Subcutaneous adipose tissue (tissue), 4 donors: Measurements from ENCODE around the gene KLC4. TPM values are rescaled to one million over a fixed set of nuclear protein-coding genes. Genes with fewer than 3 reads are reported as not detected.

ENCODE experiments used
- total RNA-seq, 4 donors: library from RNA; depleted of rRNA; stranded (reverse); fragments of >200 nt; gene quantifications; one replicate each; pipeline ENCODE4 v1.1.0, GENCODE V29; 2016
- TF ChIP-seq, protein P1 (sequence below): fragments of 450-650 bp; IDR thresholded peaks from one replicate; pipeline ENCODE4 v1.5.1; 2016; ENCODE audit warnings: low read depth, mild to moderate bottlenecking, control low read depth, antibody characterized with exemption, moderate library complexity

Gene KLC4
- total RNA-seq, 4 donors from 2014 or later, result 10.9 to 24.7 (median 21.9) TPM

DNA sequence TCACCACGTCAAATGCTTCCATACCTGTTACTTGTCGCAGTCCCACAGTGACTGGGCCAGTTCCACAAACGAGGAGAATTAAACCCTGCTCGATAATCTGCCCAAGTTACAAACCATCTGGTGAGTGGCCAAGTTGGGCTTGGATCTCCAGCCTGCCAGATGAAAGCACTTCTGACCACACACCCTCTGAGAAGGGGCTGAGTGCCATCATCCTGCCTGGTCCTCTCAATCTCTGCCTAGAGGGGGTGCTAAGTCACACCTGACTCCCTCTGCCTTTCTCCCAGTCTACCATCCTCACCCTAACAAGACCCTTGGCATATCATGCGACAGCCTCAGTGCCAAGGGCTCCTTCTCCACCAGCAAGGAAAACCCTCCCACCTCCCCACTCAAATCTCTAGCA is 22.2 kb upstream of the KLC4 start:
- TF ChIP-seq, protein P1, sequence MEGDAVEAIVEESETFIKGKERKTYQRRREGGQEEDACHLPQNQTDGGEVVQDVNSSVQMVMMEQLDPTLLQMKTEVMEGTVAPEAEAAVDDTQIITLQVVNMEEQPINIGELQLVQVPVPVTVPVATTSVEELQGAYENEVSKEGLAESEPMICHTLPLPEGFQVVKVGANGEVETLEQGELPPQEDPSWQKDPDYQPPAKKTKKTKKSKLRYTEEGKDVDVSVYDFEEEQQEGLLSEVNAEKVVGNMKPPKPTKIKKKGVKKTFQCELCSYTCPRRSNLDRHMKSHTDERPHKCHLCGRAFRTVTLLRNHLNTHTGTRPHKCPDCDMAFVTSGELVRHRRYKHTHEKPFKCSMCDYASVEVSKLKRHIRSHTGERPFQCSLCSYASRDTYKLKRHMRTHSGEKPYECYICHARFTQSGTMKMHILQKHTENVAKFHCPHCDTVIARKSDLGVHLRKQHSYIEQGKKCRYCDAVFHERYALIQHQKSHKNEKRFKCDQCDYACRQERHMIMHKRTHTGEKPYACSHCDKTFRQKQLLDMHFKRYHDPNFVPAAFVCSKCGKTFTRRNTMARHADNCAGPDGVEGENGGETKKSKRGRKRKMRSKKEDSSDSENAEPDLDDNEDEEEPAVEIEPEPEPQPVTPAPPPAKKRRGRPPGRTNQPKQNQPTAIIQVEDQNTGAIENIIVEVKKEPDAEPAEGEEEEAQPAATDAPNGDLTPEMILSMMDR, result no peak

DNA sequence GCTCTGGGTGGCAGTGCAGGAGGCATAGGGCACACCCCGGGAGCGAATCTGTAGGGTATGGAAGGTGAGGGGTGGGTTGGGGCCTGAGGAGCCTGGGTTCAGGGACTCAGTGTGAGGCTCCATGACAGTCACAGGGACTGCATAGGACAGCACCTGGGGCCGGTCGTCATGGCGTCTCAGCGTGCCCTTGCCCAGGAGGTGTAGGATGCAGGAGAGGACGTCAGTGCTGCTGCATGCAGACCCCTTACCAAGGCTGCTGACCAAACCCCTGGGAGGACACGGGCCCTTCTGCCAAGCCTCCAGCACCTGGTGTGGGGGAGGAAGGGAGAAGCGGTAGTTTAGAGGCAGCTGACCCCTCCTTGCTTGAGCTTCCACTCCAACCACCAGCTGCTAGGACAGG is 21.7 kb upstream of the KLC4 start:
- TF ChIP-seq, protein P1, result no peak

DNA sequence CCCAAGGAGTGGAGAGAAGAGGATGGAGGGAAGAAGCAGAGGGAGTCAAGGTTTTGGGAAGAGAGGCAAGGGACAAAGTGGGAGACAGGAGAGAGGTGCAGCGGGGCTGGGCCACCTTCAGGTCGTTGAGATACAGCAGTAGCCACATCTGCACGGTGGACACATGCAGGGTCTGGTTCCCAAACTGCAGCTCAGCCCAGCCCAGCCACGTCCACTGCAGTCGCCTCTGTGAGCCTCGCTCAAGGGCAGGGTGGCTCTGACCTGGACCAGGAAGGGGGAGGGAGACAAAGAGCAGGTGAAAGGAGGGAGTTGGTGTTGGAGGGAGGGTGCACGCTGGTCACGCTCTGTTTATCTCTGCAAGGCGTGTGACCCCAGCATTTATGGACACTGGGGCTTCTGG is 20.7 kb upstream of the KLC4 start:
- TF ChIP-seq, protein P1, result no peak

DNA sequence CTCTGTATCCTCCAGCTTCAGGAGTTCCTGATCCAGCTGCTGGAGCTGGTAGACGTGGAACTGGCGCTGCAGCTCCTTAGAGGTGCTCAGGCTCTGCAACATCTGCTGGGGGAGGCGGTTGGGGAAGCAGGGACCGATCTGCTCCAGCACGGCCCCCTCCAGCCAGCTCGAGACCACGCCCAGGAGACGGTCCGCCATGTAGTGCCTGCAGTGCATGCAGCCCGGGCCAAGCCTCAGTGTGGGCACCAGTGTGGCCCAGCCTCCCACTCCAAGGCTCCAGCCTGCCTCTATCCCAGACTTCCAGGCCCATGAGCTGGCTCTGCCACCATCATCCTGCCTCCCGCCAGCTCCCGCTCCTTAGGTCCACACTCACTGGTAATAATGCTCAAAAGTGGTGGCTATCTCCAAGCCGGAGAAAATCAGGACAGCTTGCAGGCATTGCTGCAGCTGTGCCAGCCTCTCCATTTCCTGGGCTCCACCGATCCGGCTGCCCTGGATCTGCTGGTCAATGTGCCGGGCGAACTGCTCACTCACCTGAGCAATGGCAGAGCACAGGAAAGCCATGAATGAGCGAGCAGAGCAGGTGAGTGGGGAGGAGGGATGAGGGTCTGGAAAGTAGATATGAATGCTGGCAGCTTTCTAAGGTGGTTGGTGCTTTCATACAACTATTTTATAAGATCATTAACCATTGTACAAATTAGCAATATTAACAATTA is 18.7 kb upstream of the KLC4 start:
- TF ChIP-seq, protein P1, result no peak

DNA sequence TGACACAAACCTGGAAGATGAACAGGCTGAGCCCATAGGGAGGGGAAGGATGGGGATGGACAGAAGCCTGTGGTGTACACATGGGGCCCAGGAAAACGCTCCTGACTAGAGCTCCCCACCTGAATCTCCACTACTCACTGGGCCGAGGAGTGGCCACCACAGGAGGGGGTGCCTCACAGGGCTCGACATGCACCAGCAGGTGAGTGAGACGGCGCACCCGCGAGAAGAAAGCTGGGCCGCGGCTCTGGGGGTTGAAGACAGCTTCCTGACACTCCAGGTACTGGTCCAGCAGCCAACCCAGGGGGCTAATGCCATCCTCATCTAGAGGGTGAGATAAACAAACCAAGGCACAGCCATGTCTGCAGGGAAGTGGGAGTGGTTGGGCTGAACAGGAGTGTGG is 16.1 kb upstream of the KLC4 start:
- TF ChIP-seq, protein P1, result no peak

DNA sequence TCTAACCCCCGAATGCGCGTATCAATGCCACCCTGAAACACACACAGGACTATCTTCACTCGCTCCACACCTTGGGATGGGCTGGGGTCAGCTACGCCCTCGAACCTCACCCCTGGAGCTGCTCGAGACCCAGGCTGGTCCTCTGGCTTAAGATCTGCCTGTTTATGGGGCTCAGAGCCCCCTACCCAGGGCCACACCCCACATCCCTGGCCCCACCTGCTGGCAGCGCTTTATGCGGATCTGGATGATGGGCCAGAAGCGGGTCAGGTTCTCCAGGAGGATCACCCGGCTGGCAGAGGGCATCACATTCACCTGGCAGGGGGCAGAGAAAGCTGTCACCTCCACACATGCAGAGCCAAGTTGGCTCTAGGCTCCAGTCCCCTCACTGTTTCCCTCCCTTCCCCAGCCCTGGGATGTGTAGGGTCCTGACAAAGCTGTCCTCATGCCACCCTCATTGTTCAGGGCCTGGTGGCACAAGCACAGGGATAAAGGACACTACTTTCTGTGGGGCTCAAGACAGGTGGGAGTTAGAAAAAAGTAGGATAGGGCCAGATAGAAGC is 14.0 kb upstream of the KLC4 start:
- TF ChIP-seq, protein P1, result no peak

DNA sequence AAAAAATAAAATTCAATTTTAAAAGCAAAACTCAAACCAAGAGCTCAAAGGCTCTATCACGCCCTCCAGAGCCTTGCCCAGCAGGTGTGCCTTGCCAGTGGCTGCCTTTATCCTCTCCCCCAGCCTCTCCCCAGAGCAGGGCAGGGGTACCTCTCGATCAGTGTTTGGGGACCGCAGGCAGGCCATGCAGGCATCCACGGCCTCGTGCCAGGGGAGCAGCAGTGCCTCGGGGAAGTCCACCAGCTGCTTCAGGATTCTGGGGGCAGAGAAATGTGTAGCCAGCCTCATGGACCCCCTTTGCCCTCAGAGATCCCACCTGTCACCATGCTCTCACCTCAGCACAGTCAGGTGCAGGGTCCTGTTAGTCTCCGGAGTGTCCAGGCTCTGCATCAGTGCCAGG is 11.4 kb upstream of the KLC4 start:
- TF ChIP-seq, protein P1, result no peak
